NCI-H526 (cell line): ENCODE data around the gene EPN2.
A peak's percentile ranks its signal among the peaks of the same experiment; 100 is the strongest.
"Not testable (repeated sequence)": the region's sequence is repeated elsewhere in the genome, so short reads cannot be mapped to it uniquely, and the experiment has no call there.

Experiments
- DNase-seq, 2 experiments: peaks; one replicate each; lab custom pipeline; 2025; lab: John Stamatoyannopoulos, UW

The EPN2 gene

DNA sequence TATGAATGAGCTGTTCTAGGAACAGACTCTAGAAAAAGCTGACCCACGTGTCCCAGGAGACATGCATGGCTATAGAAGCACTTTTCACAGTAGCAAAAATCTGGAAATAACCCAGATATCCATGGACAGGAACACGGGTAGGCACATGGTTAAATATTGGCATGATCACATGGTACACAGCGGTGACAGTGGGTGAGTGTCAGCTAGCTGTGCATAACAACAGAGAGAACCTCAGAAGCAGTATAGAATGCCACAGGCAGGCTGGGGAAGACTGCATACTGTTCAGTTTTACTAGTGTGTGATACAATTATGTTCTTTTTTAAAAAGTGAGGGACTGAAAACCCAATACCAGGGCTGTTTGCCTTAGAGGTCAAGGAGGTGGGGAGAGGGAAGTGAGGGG lies 31.4 kb downstream of the EPN2 start:
- no peak for DNase-seq

DNA sequence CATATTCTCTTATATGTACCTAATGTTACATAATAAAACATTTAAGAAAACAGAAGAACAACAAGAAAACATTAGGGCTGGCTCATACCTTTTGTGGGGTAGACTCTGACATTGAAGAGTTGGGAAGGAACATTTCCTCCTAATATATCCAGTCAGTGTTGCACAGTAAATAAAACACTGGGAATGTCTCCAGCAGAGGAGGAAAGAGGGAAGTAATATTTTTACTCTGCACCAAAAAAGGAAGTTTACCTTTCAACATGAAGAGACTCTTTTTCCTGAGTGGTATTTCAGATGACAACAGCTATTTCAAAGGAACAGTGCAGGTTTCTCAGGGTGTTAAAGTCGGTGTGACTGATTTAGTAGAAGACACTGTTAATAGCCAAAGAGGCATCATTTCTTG lies 31.9 kb downstream of the EPN2 start:
- DNase-seq, result no peak

DNA sequence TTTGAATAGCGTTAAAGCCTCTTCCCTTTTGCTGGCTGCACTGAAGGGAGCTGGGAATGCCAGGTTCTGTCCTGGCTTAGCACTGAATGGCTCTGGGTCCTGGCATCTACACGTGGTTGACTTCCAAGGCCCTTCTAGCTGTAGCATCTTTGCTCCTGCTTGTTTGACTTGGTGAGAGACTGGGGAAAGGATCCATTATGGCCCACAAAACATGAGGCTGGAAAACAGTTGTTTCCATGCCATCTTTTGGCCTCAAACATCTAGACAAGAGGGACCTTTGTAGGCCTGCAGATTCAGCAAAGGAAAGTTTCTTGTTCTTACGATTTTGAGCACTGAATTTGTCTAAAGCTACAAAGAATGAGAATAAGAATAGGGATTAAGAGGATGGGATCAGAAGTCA lies 32.5 kb downstream of the EPN2 start:
- DNase-seq, result no peak

DNA sequence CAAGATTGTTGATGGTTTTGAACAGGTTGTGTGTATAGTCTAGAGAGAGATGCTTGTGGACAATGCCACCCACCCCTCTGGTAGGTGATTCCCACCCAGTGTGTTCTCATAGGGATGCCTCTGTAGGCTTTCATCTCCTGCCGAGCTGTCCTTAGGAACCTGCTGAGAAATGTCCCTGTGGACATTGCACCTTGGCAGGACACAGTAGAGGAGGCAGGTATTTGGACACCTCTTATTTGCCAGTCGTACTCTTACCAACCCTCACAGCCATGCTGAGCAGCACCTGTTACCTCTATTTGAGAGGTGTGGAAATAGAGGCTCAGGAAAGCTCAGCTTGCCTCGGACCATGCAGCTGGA lies 33.2 kb downstream of the EPN2 start:
- no peak for DNase-seq

DNA sequence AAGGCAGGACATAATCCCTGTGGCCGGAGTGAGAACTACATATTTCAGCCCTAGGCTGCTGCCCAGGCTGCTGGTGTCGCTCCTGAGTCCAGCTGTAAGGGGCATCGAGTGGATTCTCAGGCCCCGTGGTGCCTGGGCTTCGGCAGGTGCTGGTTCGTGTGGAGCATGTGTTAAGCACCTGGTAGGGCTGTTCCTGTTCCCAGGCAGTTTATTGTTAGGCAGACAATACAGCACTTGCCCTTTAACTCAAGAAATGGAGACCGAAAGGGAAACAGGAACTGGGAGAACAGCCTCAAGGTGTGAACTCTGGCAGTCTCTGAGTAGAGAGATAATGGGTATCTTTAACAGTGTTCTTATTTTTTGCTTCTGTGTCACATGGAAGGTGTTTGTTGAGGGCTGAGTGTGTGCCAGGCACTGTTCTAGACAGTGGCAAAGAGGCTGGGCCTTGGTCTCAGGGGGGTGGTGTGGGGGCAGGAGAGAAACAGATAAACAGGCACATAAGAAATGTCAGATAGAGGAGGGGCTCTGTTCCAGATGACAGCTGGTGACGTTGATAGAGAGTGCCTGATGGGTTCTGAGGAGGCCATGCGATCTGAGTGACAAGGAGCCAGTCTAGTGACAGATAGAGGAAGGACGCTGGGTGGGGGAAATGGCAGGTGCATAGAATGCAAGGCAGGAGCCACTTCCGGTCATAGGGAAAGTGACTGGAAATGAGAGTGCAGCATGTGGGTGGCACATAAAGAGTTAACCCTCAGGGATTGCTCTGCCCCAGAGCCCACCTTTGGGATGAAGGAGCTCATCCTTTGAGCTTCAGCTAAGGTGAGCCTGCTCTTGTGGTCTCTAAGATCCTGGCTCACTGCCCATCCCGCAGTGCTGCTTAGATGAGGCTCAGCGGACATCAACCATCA lies 33.8 kb downstream of the EPN2 start:
- DNase-seq, result no peak

DNA sequence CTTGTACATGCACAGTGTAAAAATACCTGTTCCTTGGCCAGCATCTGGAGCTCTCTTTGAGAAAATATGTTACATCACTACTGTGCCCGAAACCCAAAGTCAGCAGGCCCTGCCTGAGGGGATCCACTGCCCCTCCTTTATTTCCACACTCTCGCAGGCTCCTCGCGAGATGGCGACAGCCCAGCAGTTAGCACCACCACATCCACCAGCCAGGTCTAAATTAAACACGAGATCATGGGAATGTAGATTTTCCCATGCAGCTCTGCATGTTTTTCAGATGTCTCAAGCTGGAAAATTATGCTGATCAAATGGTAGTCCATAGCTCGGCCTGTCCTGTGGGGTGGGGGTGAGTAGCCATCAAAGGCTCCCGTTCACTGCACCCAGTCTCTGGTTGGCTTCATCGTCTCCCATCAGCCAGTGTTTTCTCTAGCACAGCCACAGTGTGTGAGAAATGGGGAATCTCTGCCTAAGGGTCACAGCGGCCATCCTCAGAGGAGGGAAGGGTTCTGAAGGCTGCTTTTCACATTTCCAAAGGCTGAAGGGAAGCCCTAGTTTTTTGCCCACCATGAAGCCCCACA lies 34.7 kb downstream of the EPN2 start:
- DNase-seq, result no peak

DNA sequence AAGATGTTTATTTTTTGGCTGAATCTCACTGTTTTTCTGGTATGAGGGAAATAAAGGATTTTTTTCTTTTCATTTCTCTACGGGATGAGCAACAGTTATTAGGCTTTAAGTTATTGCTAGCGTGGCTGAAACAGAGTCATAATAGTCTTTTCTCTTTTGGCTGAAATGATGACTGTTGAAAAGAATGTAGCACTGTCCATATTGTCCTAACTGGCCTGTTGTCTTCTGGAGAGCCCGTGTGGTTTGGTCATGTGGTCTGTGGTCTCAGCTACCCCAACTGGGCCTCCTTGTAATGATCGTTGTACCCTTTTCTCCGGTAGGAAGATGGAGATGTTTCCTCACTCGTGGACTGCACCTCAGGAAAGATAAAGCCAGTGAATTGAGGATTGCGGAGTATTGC lies 36.6 kb downstream of the EPN2 start:
- no peak for DNase-seq

DNA sequence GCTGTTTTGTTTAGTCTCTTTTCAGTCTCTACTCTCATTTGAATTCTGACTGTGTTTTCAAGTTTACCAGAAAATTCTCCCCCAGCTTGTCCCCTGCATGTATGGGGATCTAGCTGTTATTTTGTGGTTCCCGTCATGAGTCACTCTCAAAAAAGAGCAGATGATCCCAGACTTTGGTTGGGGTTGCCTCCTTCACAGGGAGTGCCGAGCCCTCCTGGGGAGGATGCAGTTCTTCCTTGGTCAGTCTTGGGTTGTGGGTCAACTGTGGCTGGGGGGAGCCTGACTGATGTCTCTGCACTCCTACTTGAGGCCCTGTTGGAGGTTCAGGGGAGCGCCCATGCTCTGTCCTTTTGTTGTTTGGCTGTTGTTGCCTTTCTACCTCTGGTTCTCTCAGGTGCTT lies 37.7 kb downstream of the EPN2 start:
- no peak for DNase-seq

DNA sequence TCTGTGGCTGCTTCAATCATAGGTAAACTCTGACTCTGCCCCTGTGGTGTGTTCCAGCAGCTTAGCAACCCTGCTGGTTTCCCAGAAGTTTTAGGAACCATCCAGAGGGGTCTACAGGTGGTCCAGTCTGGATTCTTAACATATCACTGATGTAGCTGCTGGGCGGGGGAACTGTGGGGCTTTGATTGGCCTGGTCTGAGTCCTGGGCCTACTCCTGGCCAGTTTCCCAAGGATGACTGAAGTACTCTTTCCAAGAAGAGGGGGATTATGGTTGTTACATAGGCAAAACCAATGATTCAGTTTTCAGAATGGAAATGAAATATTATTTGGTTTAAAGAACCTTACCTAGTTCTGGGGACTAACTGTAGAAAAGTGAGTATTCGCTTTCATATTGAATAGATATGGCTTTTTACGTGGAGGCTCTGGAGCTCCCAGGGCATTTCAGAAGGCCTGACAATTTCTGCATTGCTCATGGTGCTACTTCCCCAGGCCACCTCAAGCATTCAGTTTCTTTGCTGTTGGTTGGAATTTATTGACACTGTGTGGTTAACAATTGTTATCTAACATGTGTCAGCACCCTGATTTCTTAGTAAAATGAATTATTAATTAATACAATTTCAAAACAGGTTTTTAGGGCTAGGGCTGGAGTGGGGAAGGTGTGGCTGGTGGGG lies 38.4 kb downstream of the EPN2 start:
- DNase-seq, result no peak

DNA sequence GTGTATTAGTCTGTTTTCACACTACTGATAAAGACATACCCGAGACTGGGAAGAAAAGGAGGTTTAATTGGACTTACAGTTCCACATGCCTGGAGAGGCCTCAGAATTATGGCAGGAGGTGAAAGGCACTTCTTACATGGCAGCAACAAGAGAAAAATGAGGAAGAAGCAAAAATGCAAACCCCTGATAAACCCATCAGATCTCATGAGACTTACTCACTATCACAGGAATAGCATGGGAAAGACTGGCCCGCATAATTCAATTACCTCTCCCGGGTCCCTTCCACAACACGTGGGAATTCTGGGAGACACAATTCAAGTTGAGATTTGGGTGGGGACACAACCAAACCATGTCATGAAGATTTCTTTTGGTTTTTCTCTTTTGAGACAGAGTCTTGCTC lies 41.1 kb downstream of the EPN2 start:
- DNase-seq, result not testable (repeated sequence)

DNA sequence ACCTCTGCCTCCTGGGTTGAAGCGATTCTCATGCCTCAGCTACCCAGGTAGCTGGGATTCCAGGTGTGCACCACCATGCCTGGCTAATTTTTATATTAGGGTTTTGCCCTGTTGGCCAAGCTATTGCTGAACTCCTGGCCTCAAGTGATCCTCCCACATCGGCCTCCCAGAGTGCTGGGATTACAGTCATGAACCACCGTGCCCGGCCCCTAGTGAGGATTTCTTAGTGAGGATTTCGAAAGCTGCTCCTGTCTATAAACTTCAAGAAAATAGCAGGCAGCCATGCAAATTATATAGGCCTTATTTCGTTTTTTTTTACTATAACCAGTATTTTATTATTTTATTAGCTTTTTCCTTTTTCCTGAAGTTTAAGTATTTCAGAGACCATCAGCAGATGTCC lies 41.6 kb downstream of the EPN2 start:
- no peak for DNase-seq

DNA sequence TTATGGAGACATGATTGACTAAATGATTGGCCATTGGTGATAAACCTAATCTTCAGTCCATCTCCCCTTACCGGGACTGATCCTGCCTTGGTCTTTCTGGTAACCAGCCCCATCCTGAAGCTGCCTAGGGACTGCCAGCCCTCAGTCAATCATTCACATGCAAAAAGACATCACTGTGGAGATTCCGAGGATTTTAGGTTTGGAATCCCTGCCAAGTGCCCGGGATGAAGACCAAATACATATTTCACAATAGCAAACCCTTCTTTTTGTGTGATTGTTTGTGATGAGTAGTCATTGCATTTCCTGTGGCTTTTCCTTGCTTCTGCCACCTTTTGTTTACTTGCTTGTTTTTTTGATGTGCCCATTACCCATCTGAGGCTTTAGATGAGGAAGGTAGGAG lies 44.0 kb downstream of the EPN2 start:
- DNase-seq, result no peak

DNA sequence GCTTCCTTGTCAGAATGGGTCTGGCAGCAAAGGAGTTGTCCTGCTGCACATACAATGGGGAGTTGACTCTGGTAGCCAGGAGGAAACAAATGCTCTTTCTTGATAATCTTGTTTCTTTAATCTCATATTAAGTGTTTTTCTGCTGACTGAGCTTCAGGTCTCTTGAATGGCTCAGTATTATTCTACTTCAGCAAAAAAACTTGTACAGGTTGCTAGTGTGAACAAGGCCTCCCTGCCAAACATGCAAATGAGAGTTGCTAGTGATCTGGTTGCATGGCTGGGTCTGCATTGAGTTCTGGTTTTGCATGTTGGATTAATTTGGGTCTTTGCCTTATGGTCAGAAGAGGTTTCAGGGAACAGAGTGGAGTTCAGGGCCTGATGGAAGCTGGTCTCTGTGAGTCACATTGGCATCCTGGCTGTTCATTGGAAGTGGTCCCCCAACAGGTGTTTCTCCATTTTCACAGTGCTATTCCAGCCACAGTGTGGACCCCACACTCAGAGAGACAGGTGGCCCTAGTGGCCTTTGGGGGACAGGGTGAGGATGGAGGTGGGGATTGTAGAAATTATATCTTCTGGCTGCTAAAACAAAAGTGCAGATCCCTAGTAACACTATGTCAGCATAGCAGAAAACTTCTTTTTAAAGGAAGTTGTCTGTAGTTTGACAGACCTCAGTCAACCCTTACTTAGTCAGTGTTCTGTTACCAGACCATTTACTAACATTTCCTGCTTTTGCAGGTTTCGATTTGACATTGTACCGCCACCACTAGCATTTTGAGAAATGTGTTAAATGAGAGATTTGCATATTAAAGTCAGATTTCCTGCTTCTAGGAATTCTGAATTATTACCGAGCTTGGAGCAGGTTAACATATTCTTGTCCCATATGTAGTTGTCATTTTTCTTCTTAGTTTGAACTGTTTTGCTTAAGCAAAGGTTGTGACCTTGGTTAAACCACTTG lies 47.1 kb downstream of the EPN2 start:
- DNase-seq, result peak; percentile 31 to 68

DNA sequence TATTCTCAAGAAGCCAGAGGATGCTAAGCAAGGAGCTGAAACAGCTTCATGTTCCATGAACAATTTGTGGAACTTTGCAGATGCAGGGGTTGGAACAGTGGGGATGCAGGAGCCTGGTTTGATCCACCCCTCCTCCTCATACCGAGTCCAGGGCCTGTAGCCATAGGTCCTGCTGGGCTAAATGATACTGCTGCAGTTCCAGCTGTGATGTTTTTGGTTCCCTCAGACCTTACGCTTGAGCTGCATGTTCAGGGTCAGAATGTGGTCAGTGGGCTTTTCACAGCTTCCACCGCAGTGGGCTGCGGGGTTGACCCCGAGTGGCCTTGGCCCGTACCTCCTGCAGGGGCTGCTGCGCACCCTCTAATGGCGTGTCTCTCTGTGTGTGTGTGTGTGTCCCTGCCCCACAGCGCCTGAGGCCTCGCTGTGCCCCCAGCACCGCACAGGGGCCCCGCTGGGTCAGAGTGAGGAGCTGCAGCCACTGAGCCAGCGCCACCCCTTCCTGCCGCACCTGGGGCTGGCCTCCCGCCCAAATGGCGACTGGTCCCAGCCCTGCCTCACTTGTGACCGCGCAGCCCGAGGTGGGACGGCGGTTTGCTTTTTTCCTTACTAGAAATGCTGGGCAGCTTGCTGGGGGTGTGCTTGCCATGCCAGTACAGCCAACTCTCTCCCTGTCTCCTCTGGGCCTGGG lies 48.2 kb downstream of the EPN2 start:
- DNase-seq, result no peak

DNA sequence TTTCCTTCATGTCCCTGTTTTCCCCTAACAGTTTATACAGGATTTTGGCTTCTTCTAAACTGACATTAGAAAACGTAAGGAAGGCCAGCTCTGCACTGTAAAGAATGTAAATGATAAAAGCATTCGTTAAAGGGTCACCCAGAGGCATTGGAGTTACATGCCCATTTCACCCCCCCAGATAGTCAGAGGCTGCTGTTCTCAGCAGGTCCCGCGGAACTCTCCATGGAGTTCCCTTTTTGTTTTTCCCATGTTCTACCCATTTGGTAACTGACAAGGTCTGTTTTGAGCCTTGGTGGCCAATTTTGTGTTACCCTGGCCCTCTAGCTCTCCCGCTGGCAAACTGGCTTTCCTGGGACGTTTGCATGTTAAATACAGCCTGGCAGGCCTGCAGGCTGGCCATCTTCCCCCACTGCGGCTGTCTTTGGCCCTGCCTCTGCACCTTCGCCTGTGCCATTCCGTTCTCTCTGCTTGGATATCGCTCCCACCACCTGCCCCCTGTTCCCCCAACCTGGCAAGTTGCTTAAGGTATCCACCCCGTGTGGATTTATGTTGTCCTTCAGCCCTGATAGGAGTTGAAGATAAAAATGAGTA lies 49.7 kb downstream of the EPN2 start:
- peak in 1 of 2 experiments; percentile 36 for DNase-seq

DNA sequence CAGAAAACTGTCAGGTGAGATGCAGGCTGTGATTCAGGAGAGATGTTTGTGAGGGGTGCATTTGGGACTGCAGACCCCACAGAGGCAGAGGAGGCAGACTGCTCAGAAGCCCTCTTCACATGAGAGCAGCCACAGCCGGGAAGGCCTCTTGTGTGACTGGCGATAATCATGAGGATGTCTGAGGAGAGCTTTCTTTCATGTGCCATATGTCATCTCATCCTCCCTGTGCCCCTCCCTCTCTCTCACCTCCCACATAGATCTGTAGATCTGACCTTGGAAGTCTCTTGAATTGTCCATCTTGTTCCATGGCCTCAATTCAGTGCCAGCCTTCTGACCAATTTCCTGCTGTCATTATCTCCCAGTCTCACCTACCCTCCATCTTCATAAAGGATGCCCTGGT lies 50.5 kb downstream of the EPN2 start:
- DNase-seq, result no peak

DNA sequence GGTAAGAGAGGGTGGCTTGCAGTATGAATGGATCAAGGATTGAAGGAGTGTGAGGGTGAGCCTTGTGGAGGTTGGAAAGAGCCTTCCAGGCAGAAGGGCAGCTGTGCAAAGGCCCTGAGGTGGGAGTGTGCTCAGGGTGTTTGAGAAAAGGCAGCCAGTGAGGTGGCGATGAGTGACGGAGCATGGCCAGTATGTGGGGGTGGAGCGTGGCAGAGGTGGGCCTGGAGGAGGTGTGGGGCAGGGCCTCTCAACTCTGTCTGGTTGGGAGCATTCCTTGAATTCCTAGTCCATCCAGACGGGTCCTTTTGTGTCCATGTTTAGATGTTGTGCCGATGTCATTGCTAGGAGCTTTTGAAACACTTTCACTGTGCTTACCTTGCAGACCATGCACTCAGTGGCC lies 51.3 kb downstream of the EPN2 start:
- no peak for DNase-seq

DNA sequence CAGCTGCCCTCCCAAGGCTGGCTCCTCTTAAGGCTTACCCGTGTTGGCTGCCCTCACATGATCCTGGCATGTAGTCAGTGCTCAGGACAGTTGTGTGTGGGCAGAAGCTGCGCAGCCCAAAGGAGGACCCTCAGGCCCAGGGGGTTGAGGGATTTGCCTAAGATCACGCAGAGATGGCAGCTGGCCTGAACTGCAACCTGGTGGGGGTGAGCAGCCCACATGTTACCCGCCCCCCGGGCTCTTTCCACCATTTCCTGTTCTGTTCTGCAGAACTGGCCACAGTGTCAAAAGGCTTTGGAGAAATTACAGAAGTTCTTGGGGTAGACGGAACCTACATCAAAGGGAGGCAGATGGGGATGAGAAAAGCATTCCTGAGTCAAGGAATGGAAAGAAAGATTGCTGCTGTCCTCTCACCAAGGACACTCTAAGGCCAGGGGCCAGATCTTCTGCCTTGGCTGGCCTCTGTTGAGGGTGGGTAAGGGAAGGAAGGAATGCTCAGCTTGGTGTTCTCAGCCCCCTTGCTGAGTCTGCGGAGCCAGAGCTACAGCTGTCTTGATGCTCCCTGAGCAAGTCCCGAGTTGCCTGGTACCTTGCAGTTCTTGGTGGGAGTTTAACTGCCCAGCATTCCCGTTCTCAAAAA lies 53.0 kb downstream of the EPN2 start:
- DNase-seq, result no peak

DNA sequence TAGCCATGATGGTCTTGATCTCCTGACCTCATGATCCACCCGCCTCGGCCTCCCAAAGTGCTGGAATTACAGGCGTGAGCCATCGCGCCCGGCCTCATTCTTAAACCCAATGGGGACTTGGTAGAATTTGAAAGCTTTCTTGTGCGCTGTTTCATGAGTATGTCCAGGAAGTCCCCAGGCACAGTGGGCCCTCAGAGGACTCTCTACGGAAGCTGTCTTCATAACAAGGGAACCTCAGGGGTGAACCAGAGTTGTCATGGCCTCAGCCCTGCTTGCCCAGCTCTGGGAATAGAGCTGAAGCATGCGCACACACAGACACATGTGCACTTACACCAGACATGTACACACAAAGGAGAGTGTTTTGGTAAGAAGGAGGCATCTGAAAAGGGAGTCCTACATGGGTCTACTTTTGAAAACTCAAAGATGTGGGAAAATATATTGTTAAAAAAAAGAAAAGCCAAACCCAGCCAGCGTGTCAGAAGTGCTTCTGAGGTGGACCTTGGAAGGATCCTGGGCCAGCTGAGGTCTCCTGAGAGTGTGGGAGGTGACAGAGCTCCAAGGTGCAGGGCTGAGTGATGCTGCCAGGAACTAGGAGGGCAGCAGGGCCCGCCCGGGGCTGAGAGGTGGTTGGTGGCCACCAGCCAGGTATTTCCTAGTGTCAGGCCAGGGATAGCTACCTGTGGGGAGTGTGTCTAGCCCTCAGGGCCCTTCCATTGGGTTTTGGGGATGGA lies 54.6 kb downstream of the EPN2 start:
- no peak for DNase-seq

DNA sequence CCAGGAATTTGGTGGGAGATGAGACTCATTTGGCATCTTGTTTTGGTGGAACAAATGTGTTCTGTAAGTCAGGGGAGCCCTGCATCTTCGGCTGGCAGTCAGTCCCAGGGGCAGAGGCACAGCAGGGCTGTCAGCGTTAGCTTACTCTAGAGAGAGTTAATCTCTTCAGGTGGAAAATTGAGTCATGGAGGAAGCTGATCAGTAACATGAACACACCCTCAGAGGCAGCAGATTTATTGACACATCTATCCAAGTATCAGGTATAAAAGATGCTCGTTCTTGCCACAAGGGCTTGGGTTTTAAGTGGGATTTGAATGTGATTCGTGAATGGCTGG lies 55.2 kb downstream of the EPN2 start:
- no peak for DNase-seq
